HepG2 (cell line): ENCODE data around the gene GDNF. TPM values are rescaled to one million over a fixed set of nuclear protein-coding genes. Genes with fewer than 3 reads are reported as not detected.

Source experiments
- ATAC-seq: fragments of 200-7000 bp; cut with Tn5 transposase; 3 replicates; pipeline ENCODE4 v1.9.1; 2020; ENCODE audit warnings: mild to moderate bottlenecking, moderate library complexity
- BruUV-seq: library from RNA; stranded (reverse); fragments of 400-500 nt; replicated peaks from 2 replicates; lab custom pipeline; 2021; lab: Mats Ljungman, UMichigan
- CTCF ChIA-PET: fragments of 300-600 bp; formaldehyde crosslinking; extraction: SDS; loops from one replicate; lab custom pipeline; 2021; ENCODE audit warnings: low total read pairs, inconsistent platforms, low intra/inter-chr PET ratio; lab: Yijun Ruan, JAX
- POLR2A ChIA-PET: fragments of 350-600 bp; sonication (Branson Sonifier 250); formaldehyde crosslinking; loops from one replicate; lab custom pipeline; 2020; ENCODE audit warnings: antibody characterized with exemption, inconsistent platforms; lab: Yijun Ruan, JAX
- DNase-seq: peaks from one replicate; pipeline ENCODE4 v3.0.0-alpha.2; 2015; ENCODE audit warnings: low spot score
- FAIRE-seq: peaks from 3 replicates; lab custom pipeline; 2011; peaks lifted over from hg19 to GRCh38; lab: Jason Lieb, UNC
- H2AFZ ChIP-seq: one replicate; pipeline ENCODE4 v1.6.1; 2011; ENCODE audit warnings: low read length, inconsistent platforms
- H3K27ac ChIP-seq: fragments of 300-600 bp; 3 replicates; pipeline ENCODE4 v1.8.0; 2011; ENCODE audit warnings: mixed run types, mild to moderate bottlenecking, mixed read lengths, low read length, inconsistent platforms; ENCODE audit not compliant: insufficient read depth; ENCODE audit errors: extremely low read length
- H3K27me3 ChIP-seq, 2 experiments: fragments of 200-600 bp in 1 of 2; 2 replicates in 1 of 2; 3 replicates in 1 of 2; pipeline versions ENCODE4 v1.6.0 to v1.8.0; 2011; ENCODE audit warnings: low read length in 2 of 2, mild to moderate bottlenecking in 2 of 2, moderate library complexity in 2 of 2, inconsistent platforms in 1 of 2; ENCODE audit not compliant: insufficient read depth in 2 of 2, control insufficient read depth in 1 of 2
- H3K36me3 ChIP-seq, 2 experiments: fragments of 200-600 bp in 1 of 2; replicated peaks in 1 of 2; 2 replicates in 1 of 2; 3 replicates in 1 of 2; pipeline versions ENCODE4 v1.5.1 to v1.8.0; 2011; ENCODE audit warnings: low read length in 2 of 2, inconsistent platforms in 1 of 2; ENCODE audit not compliant: insufficient read depth in 2 of 2, control insufficient read depth in 1 of 2
- H3K4me1 ChIP-seq: 2 replicates; pipeline ENCODE4 v1.5.1; 2012; ENCODE audit warnings: low read length, inconsistent platforms; ENCODE audit not compliant: insufficient read depth
- H3K4me2 ChIP-seq: 2 replicates; pipeline ENCODE4 v1.6.0; 2011; ENCODE audit warnings: low read depth, low read length, inconsistent platforms
- H3K4me3 ChIP-seq, 3 experiments: fragments of 200-600 bp in 1 of 3; sonication (generic), shearing (Covaris generic) in 1 of 3; replicated peaks in 1 of 3; 2 replicates each; pipeline ENCODE4 v1.5.1; 2011 to 2016; ENCODE audit warnings: low read length in 3 of 3, inconsistent platforms in 2 of 3, low read depth in 2 of 3, mild to moderate bottlenecking in 2 of 3, control low read depth in 1 of 3, mixed read lengths in 1 of 3; ENCODE audit not compliant: insufficient read depth in 1 of 3
- H3K79me2 ChIP-seq: one replicate; pipeline ENCODE4 v1.6.1; 2011; ENCODE audit warnings: low read length, inconsistent platforms; ENCODE audit not compliant: insufficient read depth
- H3K9ac ChIP-seq: 2 replicates; pipeline ENCODE4 v1.6.0; 2011; ENCODE audit warnings: mild to moderate bottlenecking, low read depth, low read length, inconsistent platforms; ENCODE audit not compliant: insufficient read depth
- H3K9me3 ChIP-seq: 2 replicates; pipeline ENCODE4 v1.5.1; 2012; ENCODE audit warnings: mild to moderate bottlenecking, low read length
- H4K20me1 ChIP-seq: 2 replicates; pipeline ENCODE4 v1.6.0; 2011; ENCODE audit warnings: inconsistent platforms, mild to moderate bottlenecking, low read length, moderate library complexity; ENCODE audit not compliant: insufficient read depth
- FOXA3 ChIP-seq: IDR thresholded peaks from 2 replicates; pipeline ENCODE4 v1.6.1; 2016; ENCODE audit warnings: missing genetic modification reagents, missing compliant biosample characterization
- IKZF4 ChIP-seq: sonication (generic); formaldehyde crosslinking; IDR thresholded peaks from 2 replicates; pipeline ENCODE4 v1.5.1; 2020; ENCODE audit warnings: borderline replicate concordance, mild to moderate bottlenecking, low read depth, missing genetic modification reagents; ENCODE audit errors: not compliant biosample characterization
- RELA ChIP-seq: sonication (generic); formaldehyde crosslinking; IDR thresholded peaks from 2 replicates; pipeline ENCODE4 v1.4.0; 2020; ENCODE audit warnings: missing genetic modification reagents
- SAFB2 ChIP-seq: sonication (generic); formaldehyde crosslinking; IDR thresholded peaks from 2 replicates; pipeline ENCODE4 v1.5.1; 2020; ENCODE audit warnings: missing genetic modification reagents, low read depth, mild to moderate bottlenecking, borderline replicate concordance
- SUZ12 ChIP-seq: fragments of 150-350 bp; IDR thresholded peaks from 2 replicates; pipeline ENCODE4 v1.6.1; 2014; ENCODE audit warnings: low read depth, low read length
- THAP8 ChIP-seq: sonication (generic); formaldehyde crosslinking; IDR thresholded peaks from 2 replicates; pipeline ENCODE4 v1.5.1; 2020; ENCODE audit warnings: missing genetic modification reagents, mild to moderate bottlenecking, borderline replicate concordance
- TP53 ChIP-seq: sonication (generic); formaldehyde crosslinking; conservative IDR thresholded peaks from 2 replicates; pipeline ENCODE4 v1.4.0; 2020; ENCODE audit warnings: missing genetic modification reagents
- U2AF2 ChIP-seq: fragments of 200-400 bp; formaldehyde crosslinking; IDR thresholded peaks from 2 replicates; pipeline ENCODE4 v1.6.1; 2017; ENCODE audit warnings: low read depth, mild to moderate bottlenecking, low read length
- ZEB1 ChIP-seq: IDR thresholded peaks from 2 replicates; pipeline ENCODE4 v1.6.1; 2012; ENCODE audit warnings: mild to moderate bottlenecking, low read depth, inconsistent platforms; ENCODE audit not compliant: insufficient replicate concordance
- ZNF337 ChIP-seq: sonication (generic); formaldehyde crosslinking; IDR thresholded peaks from 2 replicates; pipeline ENCODE4 v1.5.1; 2020; ENCODE audit warnings: missing genetic modification reagents, low read depth, mild to moderate bottlenecking, borderline replicate concordance
- ZNF33A ChIP-seq: sonication (generic); formaldehyde crosslinking; IDR thresholded peaks from 2 replicates; pipeline ENCODE4 v1.5.1; 2020; ENCODE audit warnings: missing genetic modification reagents, mild to moderate bottlenecking, moderate library complexity, borderline replicate concordance
- ZNF878 ChIP-seq: sonication (generic); formaldehyde crosslinking; IDR thresholded peaks from 2 replicates; pipeline ENCODE4 v1.8.1; 2023; ENCODE audit warnings: mild to moderate bottlenecking, missing genetic modification reagents, moderate library complexity
- WGBS: methylation state at CpG from one replicate; pipeline ENCODE4 v1.1.6; 2017; ENCODE audit warnings: low lambda C conversion rate; 5-methylcytosine and 5-hydroxymethylcytosine counted together
- in situ Hi-C: cut with HindIII; loops from 2 replicates; pipeline ENCODE4 v1.10.0; 2017; ENCODE audit warnings: low pct_unique_long_range_greater_than_20kb; ENCODE audit not compliant: extremely low pct_ligation_motif_present
- intact Hi-C: fragments of 100-400 bp; cut with micrococcal nuclease; formaldehyde crosslinking; loops from one replicate; pipeline ENCODE4 v1.10.0; 2022; ENCODE audit not compliant: unreplicated experiment
- polyA plus RNA-seq, 8 experiments: library from polyadenylated mRNA; depleted of rRNA in 3 of 8; stranded (reverse) in 7 of 8; unstranded in 1 of 8; fragments of >200 nt; fragmentation: Illumina TruSeq in 4 of 8; extraction: Trizol in 4 of 8; gene quantifications; 2 replicates each; pipeline versions ENCODE4 v1.2.1 to v1.2.3, GENCODE V29; 2011 to 2016; ENCODE audit warnings: low read depth in 4 of 8, missing spikeins in 1 of 8, mixed read lengths in 1 of 8; ENCODE audit not compliant: insufficient read depth in 1 of 8
- total RNA-seq, 5 experiments: library from RNA; depleted of rRNA; stranded (reverse); fragments of >200 nt; fragmentation: Illumina TruSeq; extraction: Trizol; gene quantifications; 2 replicates each; pipeline ENCODE4 v1.2.3, GENCODE V29; 2016; ENCODE audit warnings: low read depth in 1 of 5
- TF ChIP-seq, protein P1 (sequence below): IDR thresholded peaks from 2 replicates; pipeline ENCODE4 v1.6.1; 2016; ENCODE audit warnings: missing compliant biosample characterization, missing genetic modification reagents, borderline replicate concordance

Gene GDNF
- total and polyA plus RNA-seq, 2 of the 13 experiments (the other 11 are each of a cell fraction or from before 2014, with no cell fraction given) = 0.24 to 0.46 TPM

GRCh38 chr5:37859805-37860204, 20.0 kb upstream of the GDNF start:
- Histone ChIP-seq H3K9ac (no peak overlapping the region), H3K4me3 (no peak overlapping the region), H3K36me3 (no peaks in the 10 kb centered on the region), H3K27ac (no peak overlapping the region), H3K79me2 (no peaks in the 10 kb centered on the region), H2AFZ (no peak overlapping the region), H3K9me3 (no peaks in the 10 kb centered on the region), H4K20me1 (no peaks in the 10 kb centered on the region), H3K4me1 (no peaks in the 10 kb centered on the region), H3K4me2 (no peak overlapping the region), H3K27me3 (peaks cover 0 to 6% of the 10 kb centered on the region in 2 experiments; a peak in 1 of 5 replicates)
- in situ Hi-C loops (no loop called here), intact Hi-C loops (no loop called here)
- DNase-seq (no peak), FAIRE-seq (no peak), ATAC-seq (no peak)
- 17% methylated on average over 4 of the region's 4 CpGs for WGBS
- TF ChIP-seq IKZF4 (CRISPR knock-in tag) (no peak), SAFB2 (CRISPR knock-in tag) (no peak), ZNF33A (no peak), SUZ12 (no peak), ZEB1 (no peak), ZNF337 (CRISPR knock-in tag) (no peak), RELA (CRISPR knock-in tag) (no peak)
- TF ChIP-seq, protein P1, sequence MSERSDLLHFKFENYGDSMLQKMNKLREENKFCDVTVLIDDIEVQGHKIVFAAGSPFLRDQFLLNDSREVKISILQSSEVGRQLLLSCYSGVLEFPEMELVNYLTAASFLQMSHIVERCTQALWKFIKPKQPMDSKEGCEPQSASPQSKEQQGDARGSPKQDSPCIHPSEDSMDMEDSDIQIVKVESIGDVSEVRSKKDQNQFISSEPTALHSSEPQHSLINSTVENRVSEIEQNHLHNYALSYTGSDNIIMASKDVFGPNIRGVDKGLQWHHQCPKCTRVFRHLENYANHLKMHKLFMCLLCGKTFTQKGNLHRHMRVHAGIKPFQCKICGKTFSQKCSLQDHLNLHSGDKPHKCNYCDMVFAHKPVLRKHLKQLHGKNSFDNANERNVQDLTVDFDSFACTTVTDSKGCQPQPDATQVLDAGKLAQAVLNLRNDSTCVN = no peak
- CTCF ChIA-PET = no interaction called here
- no TSS peak for BruUV-seq
- POLR2A ChIA-PET = no interaction called here

GRCh38 chr5:37858250-37858649, 18.4 kb upstream of the GDNF start:
- BruUV-seq = no TSS peak
- Histone ChIP-seq H3K9ac (no peak overlapping the region), H3K27me3 (peaks cover 0 to 6% of the 10 kb centered on the region in 2 experiments; a peak in 1 of 5 replicates), H3K4me3 (no peak overlapping the region), H3K79me2 (no peaks in the 10 kb centered on the region), H3K36me3 (no peaks in the 10 kb centered on the region), H3K9me3 (no peaks in the 10 kb centered on the region), H4K20me1 (no peaks in the 10 kb centered on the region), H3K27ac (no peak overlapping the region), H3K4me2 (no peak overlapping the region), H3K4me1 (no peaks in the 10 kb centered on the region), H2AFZ (no peak overlapping the region)
- ATAC-seq = no peak
- in situ Hi-C loops (no loop called here), intact Hi-C loops (no loop called here)
- ChIA-PET POLR2A (interaction anchor here (0.6 kb wide), 1 partner anchor 10 kb away, joined by 3 read pairs; no protein-coding TSS in a partner anchor), CTCF (no interaction called here)
- TF ChIP-seq ZNF878 (CRISPR knock-in tag) (no peak), U2AF2 (no peak), TP53 (no peak), FOXA3 (CRISPR knock-in tag) (no peak), THAP8 (no peak)
- DNase-seq = no peak
- no peak for FAIRE-seq
